Endothelial cell of umbilical vein (primary cell): ENCODE data around the gene CYTH1. TPM values are rescaled to one million over a fixed set of nuclear protein-coding genes. Genes with fewer than 3 reads are reported as not detected.

Experiments used
- BruUV-seq: library from RNA; stranded (reverse); fragments of 400-500 nt; replicated peaks from 2 replicates; lab custom pipeline; 2021; lab: Mats Ljungman, UMichigan
- CTCF ChIA-PET: fragments of 300-600, 350-600 bp; sonication (Branson Sonifier 250); formaldehyde crosslinking; loops from one replicate; lab custom pipeline; 2021; ENCODE audit warnings: antibody characterized with exemption, inconsistent platforms; lab: Charles Lee
- POLR2A ChIA-PET: fragments of 300-600, 350-600 bp; sonication (Branson Sonifier 250); formaldehyde crosslinking; loops from one replicate; lab custom pipeline; 2021; ENCODE audit warnings: antibody characterized with exemption, inconsistent platforms; lab: Charles Lee
- DNase-seq: peaks from one replicate; pipeline ENCODE4 v3.0.0-alpha.2; 2011; ENCODE audit warnings: low read depth, low spot score
- FAIRE-seq: peaks from 2 replicates; lab custom pipeline; 2011; peaks lifted over from hg19 to GRCh38; lab: Jason Lieb, UNC
- H2AFZ ChIP-seq: 2 replicates; pipeline ENCODE4 v1.6.0; 2012; ENCODE audit warnings: low read depth, low read length, control low read depth, inconsistent platforms
- H3K27ac ChIP-seq: 2 replicates; pipeline ENCODE4 v1.5.1; 2011; ENCODE audit warnings: low read depth, mild to moderate bottlenecking, control low read depth, low read length, moderate library complexity; ENCODE audit not compliant: insufficient read depth
- H3K27me3 ChIP-seq, 2 experiments: 2 replicates each; pipeline versions ENCODE4 v1.6.0 to v1.6.1; 2011; ENCODE audit warnings: low read length in 2 of 2, mixed read lengths in 1 of 2; ENCODE audit not compliant: control insufficient read depth in 2 of 2, insufficient read depth in 2 of 2
- H3K36me3 ChIP-seq, 2 experiments: 2 replicates in 1 of 2; 3 replicates in 1 of 2; pipeline ENCODE4 v1.5.1; 2011; ENCODE audit warnings: low read length in 2 of 2, mild to moderate bottlenecking in 1 of 2, moderate library complexity in 1 of 2; ENCODE audit not compliant: control insufficient read depth in 2 of 2, insufficient read depth in 2 of 2; ENCODE audit errors: extremely low read depth in 1 of 2
- H3K4me1 ChIP-seq: 3 replicates; pipeline ENCODE4 v1.5.1; 2011; ENCODE audit warnings: mild to moderate bottlenecking, low read length; ENCODE audit not compliant: control insufficient read depth, insufficient read depth; ENCODE audit errors: extremely low read depth
- H3K4me2 ChIP-seq: 2 replicates; pipeline ENCODE4 v1.6.1; 2011; ENCODE audit warnings: low read length, control low read depth, mixed read lengths; ENCODE audit not compliant: insufficient read depth
- H3K4me3 ChIP-seq, 3 experiments: fragments of 200-600 bp in 1 of 3; sonication (generic), shearing (Covaris generic) in 1 of 3; replicated peaks in 1 of 3; 2 replicates each; pipeline ENCODE4 v1.5.1; 2011 to 2016; ENCODE audit warnings: control low read depth in 3 of 3, low read length in 3 of 3, mild to moderate bottlenecking in 2 of 3, inconsistent platforms in 1 of 3, low read depth in 1 of 3, moderate library complexity in 1 of 3; ENCODE audit not compliant: insufficient read depth in 1 of 3
- H3K79me2 ChIP-seq: 2 replicates; pipeline ENCODE4 v1.6.0; 2012; ENCODE audit warnings: low read length, inconsistent platforms; ENCODE audit not compliant: control insufficient read depth, insufficient read depth
- H3K9ac ChIP-seq: replicated peaks from 2 replicates; pipeline ENCODE3; 2011; ENCODE audit warnings: low read length, control low read depth; ENCODE audit not compliant: insufficient read depth; ENCODE audit errors: extremely low read depth
- H3K9me1 ChIP-seq: replicated peaks from 3 replicates; pipeline ENCODE4 v1.6.0; 2011; ENCODE audit warnings: mild to moderate bottlenecking, low read length; ENCODE audit not compliant: control insufficient read depth, insufficient read depth; ENCODE audit errors: extremely low read depth
- H3K9me3 ChIP-seq: replicated peaks from 2 replicates; pipeline ENCODE4 v1.5.1; 2012; ENCODE audit warnings: low read length, inconsistent platforms; ENCODE audit not compliant: control insufficient read depth, insufficient read depth
- H4K20me1 ChIP-seq: replicated peaks from 2 replicates; pipeline ENCODE3; 2011; ENCODE audit warnings: mild to moderate bottlenecking, low read length; ENCODE audit not compliant: control insufficient read depth, insufficient read depth; ENCODE audit errors: extremely low read depth
- EZH2 ChIP-seq: IDR thresholded peaks from 2 replicates; pipeline ENCODE4 v1.6.1; 2012; ENCODE audit warnings: borderline replicate concordance, low read depth, mild to moderate bottlenecking, moderate library complexity, low read length, inconsistent platforms; ENCODE audit not compliant: severe bottlenecking
- FOS ChIP-seq: IDR thresholded peaks from 2 replicates; pipeline ENCODE4 v1.6.1; 2011; ENCODE audit warnings: mild to moderate bottlenecking, low read length, moderate library complexity, borderline replicate concordance; ENCODE audit not compliant: insufficient read depth
- GATA2 ChIP-seq: IDR thresholded peaks from 2 replicates; pipeline ENCODE4 v1.7.0; 2011; ENCODE audit warnings: low read depth, mild to moderate bottlenecking, moderate library complexity, mixed read lengths, low read length; ENCODE audit not compliant: insufficient read length, insufficient read depth
- JUN ChIP-seq: IDR thresholded peaks from 2 replicates; pipeline ENCODE4 v1.6.1; 2011; ENCODE audit warnings: borderline replicate concordance, low read depth; ENCODE audit not compliant: insufficient read length, insufficient read depth
- MYC ChIP-seq: IDR thresholded peaks from one replicate; pipeline ENCODE4 v1.6.1; 2011; ENCODE audit warnings: mild to moderate bottlenecking, low read depth, low read length
- POLR2A ChIP-seq: IDR thresholded peaks from 2 replicates; pipeline ENCODE4 v1.6.1; 2012; ENCODE audit warnings: low read depth, mild to moderate bottlenecking, control low read depth, low read length
- POLR2AphosphoS5 ChIP-seq: IDR thresholded peaks from 2 replicates; pipeline ENCODE4 v1.6.1; 2012; ENCODE audit warnings: low read depth, mild to moderate bottlenecking, control low read depth, low read length, moderate library complexity; ENCODE audit not compliant: insufficient read depth
- dilution Hi-C: fragments of 300-500 bp; cut with MboI; formaldehyde crosslinking; loops from one replicate; pipeline ENCODE4 v1.15.0; 2019; ENCODE audit warnings: low sequenced_read_pairs; ENCODE audit not compliant: extremely low pct_ligation_motif_present
- intact Hi-C: fragments of 100-400 bp; cut with micrococcal nuclease; formaldehyde crosslinking; loops from one replicate; pipeline ENCODE4 v1.10.0; 2022
- polyA plus RNA-seq, 4 experiments: library from polyadenylated mRNA; depleted of rRNA in 3 of 4; stranded (reverse) in 3 of 4; unstranded in 1 of 4; fragments of >200 nt; gene quantifications; 2 replicates each; pipeline versions ENCODE4 v1.2.1 to v1.2.3, GENCODE V29; 2011 to 2012; ENCODE audit warnings: missing spikeins in 1 of 4
- total RNA-seq: library from RNA; stranded (reverse); gene quantifications from 2 replicates; pipeline ENCODE4 v1.2.3, GENCODE V29; 2021
- TF ChIP-seq, protein P1 (sequence below): IDR thresholded peaks from 2 replicates; pipeline ENCODE4 v1.6.1; 2011; ENCODE audit not compliant: insufficient read depth, insufficient read length
- TF ChIP-seq, protein P2 (sequence below), 2 donors: IDR thresholded peaks; 1 replicate in 1 of 2; 2 replicates in 1 of 2; pipeline ENCODE4 v1.5.1; 2011; ENCODE audit warnings: low read length in 2 of 2, mild to moderate bottlenecking in 2 of 2, moderate library complexity in 2 of 2, control low read depth in 1 of 2, inconsistent platforms in 1 of 2, low read depth in 1 of 2; ENCODE audit not compliant: insufficient read depth in 1 of 2; ENCODE audit errors: extremely low read depth in 1 of 2

CYTH1 gene
- total and polyA plus RNA-seq, 2 donors (not counting 3 experiments of a cell fraction or from before 2014, with no cell fraction given): 35.9 to 49.9 TPM

DNA sequence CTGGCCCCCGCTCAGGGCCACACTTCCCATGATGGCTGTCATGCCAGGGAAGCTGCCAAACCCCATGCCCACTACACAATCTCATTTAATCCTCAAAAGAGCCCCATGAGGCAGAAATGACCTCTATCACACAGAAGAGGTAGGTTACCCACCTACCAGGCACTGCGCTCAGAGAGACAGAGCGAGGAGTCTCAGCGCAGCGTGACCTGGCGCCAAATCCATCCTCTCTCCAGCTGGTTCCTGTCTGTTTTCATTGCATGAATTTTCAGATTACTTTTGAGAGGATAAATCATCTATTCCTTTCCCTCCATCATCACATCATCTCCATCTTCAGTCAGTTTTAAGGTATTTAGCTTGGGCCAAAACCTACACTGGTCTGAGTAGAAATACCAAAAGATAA is 103.4 kb downstream of the CYTH1 start:
- no peak overlapping the region for H3K4me3 ChIP-seq
- FAIRE-seq (no peak), DNase-seq (no peak)
- no peak overlapping the region for H3K27ac ChIP-seq
- intact Hi-C loops: no loop called here
- H3K79me2 ChIP-seq: no peaks in the 10 kb centered on the region
- no peak overlapping the region for H3K4me2 ChIP-seq
- H3K9ac ChIP-seq: no peak overlapping the region
- BruUV-seq: no TSS peak
- ChIA-PET POLR2A (no interaction called here), CTCF (interaction anchor here (1.2 to 1.9 kb wide), 2 partner anchors 13 to 181 kb away, joined by 3 to 5 read pairs; no protein-coding TSS in a partner anchor)
- no peaks in the 10 kb centered on the region for H3K27me3 ChIP-seq
- peaks cover 19% of the 10 kb centered on the region for H3K4me1 ChIP-seq
- no peaks in the 10 kb centered on the region for H3K9me1 ChIP-seq
- no peak overlapping the region for H2AFZ ChIP-seq
- dilution Hi-C loops: no loop called here
- peaks cover 10 to 38% of the 10 kb centered on the region in 2 experiments for H3K36me3 ChIP-seq
- TF ChIP-seq POLR2AphosphoS5 (no peak), GATA2 (no peak), MYC (no peak)
- H4K20me1 ChIP-seq: no peaks in the 10 kb centered on the region
- no peaks in the 10 kb centered on the region for H3K9me3 ChIP-seq

DNA sequence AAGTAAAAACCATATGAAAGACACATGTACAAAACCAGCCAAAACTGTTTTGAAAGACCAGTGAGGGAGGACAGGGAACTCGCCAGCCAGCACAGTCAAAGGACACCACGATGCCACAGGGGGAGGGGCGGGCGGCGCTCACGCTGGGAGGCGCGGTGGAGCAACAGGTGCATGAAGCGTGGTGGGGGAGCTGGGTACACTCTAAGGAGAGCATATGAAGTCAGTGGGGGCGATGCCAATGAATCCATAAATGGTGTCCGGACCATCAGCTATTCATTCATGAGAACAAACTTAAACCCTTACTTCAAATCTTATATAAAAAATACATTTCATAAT is 103.9 kb downstream of the CYTH1 start:
- Histone ChIP-seq H4K20me1 (no peaks in the 10 kb centered on the region), H3K4me1 (peaks cover 19% of the 10 kb centered on the region), H3K9me3 (no peaks in the 10 kb centered on the region), H3K4me3 (no peak overlapping the region), H3K36me3 (peaks cover 11 to 41% of the 10 kb centered on the region in 2 experiments), H3K79me2 (no peaks in the 10 kb centered on the region), H3K9ac (no peak overlapping the region), H2AFZ (no peak overlapping the region), H3K27me3 (no peaks in the 10 kb centered on the region), H3K9me1 (no peaks in the 10 kb centered on the region), H3K4me2 (no peak overlapping the region), H3K27ac (no peak overlapping the region)
- POLR2A ChIA-PET: no interaction called here
- TF ChIP-seq POLR2AphosphoS5 (no peak), FOS (no peak), MYC (no peak), POLR2A (no peak), GATA2 (no peak), EZH2 (no peak), JUN (no peak)
- TF ChIP-seq, protein P1, sequence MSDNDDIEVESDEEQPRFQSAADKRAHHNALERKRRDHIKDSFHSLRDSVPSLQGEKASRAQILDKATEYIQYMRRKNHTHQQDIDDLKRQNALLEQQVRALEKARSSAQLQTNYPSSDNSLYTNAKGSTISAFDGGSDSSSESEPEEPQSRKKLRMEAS: no peak
- TF ChIP-seq, protein P2, sequence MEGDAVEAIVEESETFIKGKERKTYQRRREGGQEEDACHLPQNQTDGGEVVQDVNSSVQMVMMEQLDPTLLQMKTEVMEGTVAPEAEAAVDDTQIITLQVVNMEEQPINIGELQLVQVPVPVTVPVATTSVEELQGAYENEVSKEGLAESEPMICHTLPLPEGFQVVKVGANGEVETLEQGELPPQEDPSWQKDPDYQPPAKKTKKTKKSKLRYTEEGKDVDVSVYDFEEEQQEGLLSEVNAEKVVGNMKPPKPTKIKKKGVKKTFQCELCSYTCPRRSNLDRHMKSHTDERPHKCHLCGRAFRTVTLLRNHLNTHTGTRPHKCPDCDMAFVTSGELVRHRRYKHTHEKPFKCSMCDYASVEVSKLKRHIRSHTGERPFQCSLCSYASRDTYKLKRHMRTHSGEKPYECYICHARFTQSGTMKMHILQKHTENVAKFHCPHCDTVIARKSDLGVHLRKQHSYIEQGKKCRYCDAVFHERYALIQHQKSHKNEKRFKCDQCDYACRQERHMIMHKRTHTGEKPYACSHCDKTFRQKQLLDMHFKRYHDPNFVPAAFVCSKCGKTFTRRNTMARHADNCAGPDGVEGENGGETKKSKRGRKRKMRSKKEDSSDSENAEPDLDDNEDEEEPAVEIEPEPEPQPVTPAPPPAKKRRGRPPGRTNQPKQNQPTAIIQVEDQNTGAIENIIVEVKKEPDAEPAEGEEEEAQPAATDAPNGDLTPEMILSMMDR (IDR thresholded peaks at IDR 0.05; ENCODE audit: extremely low read depth in 1 of 2, insufficient read depth in 1 of 2, low read depth in 1 of 2, low read length in 2 of 2): no peak
- DNase-seq: no peak
- FAIRE-seq: no peak
- intact Hi-C loops: no loop called here
- dilution Hi-C loops: no loop called here
- CTCF ChIA-PET: interaction anchor here (1.9 kb wide), 1 partner anchor 12 kb away, joined by 5 read pairs; no protein-coding TSS in a partner anchor
- no TSS peak for BruUV-seq
